ENCODE data around the gene ZNF561. TPM values are rescaled to one million over a fixed set of nuclear protein-coding genes. Genes with fewer than 3 reads are reported as not detected.
A peak's percentile ranks its signal among the peaks of the same experiment; 100 is the strongest.
"Not testable (repeated sequence)": the region's sequence is repeated elsewhere in the genome, so short reads cannot be mapped to it uniquely, and the experiment has no call there.

The ZNF561 gene
- 71.8 TPM for total RNA-seq (ENCODE audit: unreplicated experiment)
- long read RNA-seq, full-length matches to known transcripts: 5 of 10 reads
- long read RNA-seq, partial matches to known transcripts: 1 of 10 reads
- long read RNA-seq, other reads (novel, unspliced or antisense): 4 of 10 reads

GRCh38 chr19:9621156-9622037 is at the start of gene ZNF561:
Gene ZNF561 (minus strand): TSS chr19:9621232. CDS start chr19:9619456, 1,776 bp downstream.
- Mint-ChIP-seq H3K27ac (ENCODE audit: unreplicated experiment) (peak within 1 kb of the TSS; percentile 100), H3K9me3 (ENCODE audit: unreplicated experiment) (peaks cover 13% of the 10 kb centered on the region), H3K4me3 (ENCODE audit: unreplicated experiment) (peak within 1 kb of the TSS; percentile 99), H3K36me3 (ENCODE audit: unreplicated experiment) (no peaks in the 10 kb centered on the region), H3K27me3 (ENCODE audit: unreplicated experiment) (peaks cover 15% of the 10 kb centered on the region), H3K4me1 (ENCODE audit: low read depth, unreplicated experiment) (peaks cover 6% of the 10 kb centered on the region)
- DNase-seq: peak; percentile 84
- no peak for TF ChIP-seq CTCF (IDR thresholded peaks at IDR 0.05; ENCODE audit: partially characterized antibody, unreplicated experiment)

- no peak overlapping the region for H3K4me3 Mint-ChIP-seq (ENCODE audit: unreplicated experiment)
- H3K4me1 Mint-ChIP-seq (ENCODE audit: low read depth, unreplicated experiment): peaks cover 8% of the 10 kb centered on the region
- H3K36me3 Mint-ChIP-seq (ENCODE audit: unreplicated experiment): peaks cover 46% of the 10 kb centered on the region
- H3K27ac Mint-ChIP-seq (ENCODE audit: unreplicated experiment): no peak overlapping the region
- no peak for DNase-seq
- no peak for TF ChIP-seq CTCF (IDR thresholded peaks at IDR 0.05; ENCODE audit: partially characterized antibody, unreplicated experiment)
- H3K27me3 Mint-ChIP-seq (ENCODE audit: unreplicated experiment): peaks cover 3% of the 10 kb centered on the region
- peaks cover 26% of the 10 kb centered on the region for H3K9me3 Mint-ChIP-seq (ENCODE audit: unreplicated experiment)
These were observed 47.5 kb upstream of the ZNF561 start for GRCh38 chr19:9668544-9668943.

- Mint-ChIP-seq H3K36me3 (ENCODE audit: unreplicated experiment) (peaks cover 43% of the 10 kb centered on the region), H3K4me1 (ENCODE audit: low read depth, unreplicated experiment) (peaks cover 7% of the 10 kb centered on the region), H3K4me3 (ENCODE audit: unreplicated experiment) (no peak overlapping the region), H3K27me3 (ENCODE audit: unreplicated experiment) (peaks cover 2% of the 10 kb centered on the region), H3K9me3 (ENCODE audit: unreplicated experiment) (peaks cover 19% of the 10 kb centered on the region), H3K27ac (ENCODE audit: unreplicated experiment) (no peak overlapping the region)
- no peak for TF ChIP-seq CTCF (IDR thresholded peaks at IDR 0.05; ENCODE audit: partially characterized antibody, unreplicated experiment)
- DNase-seq: no peak
These were observed 46.9 kb upstream of the ZNF561 start for GRCh38 chr19:9667898-9668297.

- TF ChIP-seq CTCF (IDR thresholded peaks at IDR 0.05; ENCODE audit: partially characterized antibody, unreplicated experiment): no peak
- H3K4me1 Mint-ChIP-seq (ENCODE audit: low read depth, unreplicated experiment): no peaks in the 10 kb centered on the region
- no peak for DNase-seq
- no peak overlapping the region for H3K27ac Mint-ChIP-seq (ENCODE audit: unreplicated experiment)
- H3K27me3 Mint-ChIP-seq (ENCODE audit: unreplicated experiment): peaks cover 2% of the 10 kb centered on the region
- H3K4me3 Mint-ChIP-seq (ENCODE audit: unreplicated experiment): no peak overlapping the region
- no peaks in the 10 kb centered on the region for H3K36me3 Mint-ChIP-seq (ENCODE audit: unreplicated experiment)
- peaks cover 2% of the 10 kb centered on the region for H3K9me3 Mint-ChIP-seq (ENCODE audit: unreplicated experiment)
These were observed 37.7 kb upstream of the ZNF561 start for GRCh38 chr19:9658769-9659168.

GRCh38 chr19:9653066-9653555 is 32.1 kb upstream of the ZNF561 start:
- not testable (repeated sequence) for H3K27ac Mint-ChIP-seq (ENCODE audit: unreplicated experiment); H3K4me3 Mint-ChIP-seq (ENCODE audit: unreplicated experiment); DNase-seq; H3K4me1 Mint-ChIP-seq (ENCODE audit: low read depth, unreplicated experiment); H3K27me3 Mint-ChIP-seq (ENCODE audit: unreplicated experiment); H3K9me3 Mint-ChIP-seq (ENCODE audit: unreplicated experiment)
- H3K36me3 Mint-ChIP-seq (ENCODE audit: unreplicated experiment): peaks cover 34% of the 10 kb centered on the region

- not testable (repeated sequence) for H3K27me3 Mint-ChIP-seq (ENCODE audit: unreplicated experiment); H3K4me3 Mint-ChIP-seq (ENCODE audit: unreplicated experiment); H3K4me1 Mint-ChIP-seq (ENCODE audit: low read depth, unreplicated experiment); H3K9me3 Mint-ChIP-seq (ENCODE audit: unreplicated experiment); H3K27ac Mint-ChIP-seq (ENCODE audit: unreplicated experiment); DNase-seq
- peaks cover 35% of the 10 kb centered on the region for H3K36me3 Mint-ChIP-seq (ENCODE audit: unreplicated experiment)
These were observed 30.4 kb upstream of the ZNF561 start for GRCh38 chr19:9651464-9651863.

Data from glutamatergic neuron (in vitro differentiated cells).